Activated T-helper 1 cell treated with anti-CD3 and anti-CD28 coated beads, Interleukin-12 subunit alpha, Interleukin-12 subunit beta, Interleukin-2, Interleukin-4 antibody, amounts not matched to agents 30 ng/mL and 10 ng/mL and 1 ng/mL, durations not matched to agents 14 hours and 24 hours and 36 hours (primary cell): ENCODE results near the gene LEUTX. TPM values are rescaled to one million over a fixed set of nuclear protein-coding genes. Genes with fewer than 3 reads are reported as not detected.
A peak's percentile ranks its signal among the peaks of the same experiment; 100 is the strongest.
"Not testable (repeated sequence)": the region's sequence is repeated elsewhere in the genome, so short reads cannot be mapped to it uniquely, and the experiment has no call there.

Experiments used
- DNase-seq: peaks from one replicate; pipeline ENCODE4 v3.0.0; 2021; ENCODE audit warnings: low spot score
- H3K27ac Mint-ChIP-seq: one replicate; pipeline ENCODE4 v1.8.0; 2021; ENCODE audit warnings: mild to moderate bottlenecking, mixed read lengths
- H3K27me3 Mint-ChIP-seq: one replicate; pipeline ENCODE4 v1.8.0; 2022; ENCODE audit warnings: mild to moderate bottlenecking, moderate library complexity, mixed read lengths; ENCODE audit not compliant: insufficient read depth
- H3K36me3 Mint-ChIP-seq: one replicate; pipeline ENCODE4 v1.8.0; 2021; ENCODE audit warnings: low read depth, mixed read lengths
- H3K4me1 Mint-ChIP-seq: one replicate; pipeline ENCODE4 v1.8.0; 2021; ENCODE audit warnings: low read depth, mixed read lengths
- H3K4me3 Mint-ChIP-seq: one replicate; pipeline ENCODE4 v1.8.0; 2021; ENCODE audit warnings: mild to moderate bottlenecking, moderate library complexity, mixed read lengths
- H3K9me3 Mint-ChIP-seq: one replicate; pipeline ENCODE4 v1.8.0; 2021; ENCODE audit warnings: mixed read lengths
- intact Hi-C: fragments of 100-400 bp; cut with micrococcal nuclease; formaldehyde crosslinking; loops from one replicate; pipeline ENCODE4 v1.15.1; 2024
- total RNA-seq: library from RNA; stranded (reverse); gene quantifications from 2 replicates; pipeline ENCODE4 v1.2.3, GENCODE V29; 2022

The LEUTX gene
- total RNA-seq, 1 donor from 2014 or later, result not detected

GRCh38 chr19:39752390-39752789, 26.3 kb upstream of the LEUTX start:
- Mint-ChIP-seq H3K4me1 (peaks cover 5% of the 10 kb centered on the region), H3K9me3 (no peaks in the 10 kb centered on the region), H3K36me3 (no peaks in the 10 kb centered on the region), H3K27ac (peak overlapping the region; percentile 15), H3K4me3 (no peak overlapping the region), H3K27me3 (peaks cover 9% of the 10 kb centered on the region)
- intact Hi-C loops, result no loop called here
- DNase-seq, result no peak

GRCh38 chr19:39752795-39753194, 25.9 kb upstream of the LEUTX start:
- Mint-ChIP-seq H3K36me3 (no peaks in the 10 kb centered on the region), H3K27me3 (peaks cover 12% of the 10 kb centered on the region), H3K4me3 (no peak overlapping the region), H3K9me3 (no peaks in the 10 kb centered on the region), H3K4me1 (peaks cover 5% of the 10 kb centered on the region), H3K27ac (peak overlapping the region; percentile 15)
- intact Hi-C loops, result no loop called here
- DNase-seq, result no peak

DNA sequence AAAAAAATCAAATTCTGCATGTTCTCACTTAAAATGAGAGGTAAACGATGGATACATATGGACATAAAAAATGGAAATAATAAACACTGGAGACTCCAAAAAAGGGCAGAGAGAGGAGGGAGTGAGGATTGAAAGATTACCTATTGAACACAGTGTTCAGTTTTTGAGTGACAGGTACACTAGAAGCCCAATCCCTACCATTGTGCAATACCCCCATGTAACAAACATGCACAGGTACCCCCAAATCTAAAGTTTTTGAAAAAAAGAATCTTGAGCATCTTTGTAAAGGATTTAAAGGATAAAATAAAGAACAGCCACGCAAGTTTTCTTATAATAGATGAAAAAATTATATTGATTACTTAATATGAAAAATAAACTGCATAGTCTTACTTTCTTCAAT, 24.1 kb upstream of the LEUTX start:
- DNase-seq, result no peak
- intact Hi-C loops, result no loop called here
- H3K4me1 Mint-ChIP-seq, result peaks cover 6% of the 10 kb centered on the region
- peaks cover 10% of the 10 kb centered on the region for H3K27me3 Mint-ChIP-seq
- H3K27ac Mint-ChIP-seq, result no peak overlapping the region
- H3K9me3 Mint-ChIP-seq, result no peaks in the 10 kb centered on the region
- H3K4me3 Mint-ChIP-seq, result no peak overlapping the region
- H3K36me3 Mint-ChIP-seq, result no peaks in the 10 kb centered on the region

DNA sequence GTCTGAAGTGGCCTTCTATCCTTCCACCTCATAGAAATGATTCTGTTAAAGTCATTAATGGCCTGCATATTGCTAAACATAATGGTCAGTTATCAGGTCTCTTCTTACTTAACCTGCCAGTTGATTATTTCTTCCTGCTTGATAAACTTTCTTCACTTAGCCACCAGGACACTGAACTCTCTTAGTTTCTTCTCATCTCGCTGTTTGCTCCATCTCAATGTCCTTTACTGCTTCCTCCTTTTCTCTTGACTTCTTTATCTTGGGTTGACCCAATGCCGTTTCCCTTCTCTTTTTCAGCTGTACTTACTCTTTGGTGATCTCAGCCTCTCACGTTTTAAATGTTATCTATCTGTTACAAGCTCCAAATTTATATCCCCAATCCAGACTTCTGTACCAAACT, 23.7 kb upstream of the LEUTX start:
- intact Hi-C loops, result no loop called here
- Mint-ChIP-seq H3K4me3 (no peak overlapping the region), H3K9me3 (no peaks in the 10 kb centered on the region), H3K36me3 (no peaks in the 10 kb centered on the region), H3K4me1 (peaks cover 10% of the 10 kb centered on the region), H3K27me3 (peaks cover 10% of the 10 kb centered on the region), H3K27ac (no peak overlapping the region)
- DNase-seq, result no peak

- H3K36me3 Mint-ChIP-seq, result no peaks in the 10 kb centered on the region
- H3K27me3 Mint-ChIP-seq, result peaks cover 10% of the 10 kb centered on the region
- no peaks in the 10 kb centered on the region for H3K9me3 Mint-ChIP-seq
- H3K4me3 Mint-ChIP-seq, result no peak overlapping the region
- intact Hi-C loops, result no loop called here
- H3K27ac Mint-ChIP-seq, result no peak overlapping the region
- peaks cover 9% of the 10 kb centered on the region for H3K4me1 Mint-ChIP-seq
- DNase-seq, result no peak
These were observed 19.0 kb upstream of the LEUTX start for GRCh38 chr19:39759457-39760184.

- H3K27ac Mint-ChIP-seq, H3K4me3 Mint-ChIP-seq, H3K36me3 Mint-ChIP-seq, H3K4me1 Mint-ChIP-seq, H3K27me3 Mint-ChIP-seq, DNase-seq, H3K9me3 Mint-ChIP-seq, intact Hi-C loops: not testable (repeated sequence)
These were observed 16.8 kb upstream of the LEUTX start for GRCh38 chr19:39761851-39762250.

DNA sequence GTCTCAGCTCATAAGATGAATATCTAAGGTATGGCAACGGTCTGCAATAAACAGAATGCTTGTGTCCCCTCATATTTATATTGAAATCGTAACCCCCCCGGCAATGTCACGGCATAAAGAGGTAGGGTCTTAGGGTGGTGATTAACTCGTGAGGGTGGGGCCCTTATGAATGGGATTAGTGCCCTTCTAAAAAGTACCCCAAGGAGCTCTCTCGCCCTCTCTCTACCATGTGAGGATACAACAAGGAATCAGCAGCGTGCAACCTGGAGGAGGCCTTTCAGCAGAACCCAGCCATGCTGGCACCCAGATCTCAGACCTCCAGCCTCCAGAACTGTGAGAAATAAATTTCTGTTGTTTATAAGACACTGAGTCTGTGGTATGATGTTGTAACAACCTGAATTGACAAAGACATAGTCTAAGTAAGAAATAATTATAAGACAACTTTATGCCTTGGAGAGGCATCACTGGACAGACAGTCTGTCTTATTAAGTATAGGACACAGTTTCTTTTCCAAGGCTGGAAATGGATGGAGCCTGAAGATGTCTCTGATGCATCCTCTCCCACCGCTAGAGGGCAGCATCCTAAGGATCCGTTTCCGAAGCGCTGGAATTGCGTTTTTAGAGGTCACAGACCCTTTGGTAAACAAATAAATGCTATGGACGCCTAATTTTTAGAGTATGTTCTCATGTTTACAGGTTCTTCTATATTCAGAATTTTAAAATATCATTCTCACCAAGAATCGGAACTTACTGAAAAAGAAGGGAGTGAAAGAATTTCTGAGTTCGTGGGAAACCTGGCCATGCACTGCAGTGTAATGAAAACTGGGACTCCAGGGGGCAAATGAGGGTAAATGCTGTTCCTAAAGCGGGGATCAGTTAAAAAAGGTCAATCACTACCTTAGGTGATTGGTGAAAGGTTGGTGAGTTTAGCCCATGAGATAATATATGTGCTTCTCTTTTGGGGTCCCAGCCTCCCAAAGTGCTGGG, 13.3 kb upstream of the LEUTX start:
- no peaks in the 10 kb centered on the region for H3K36me3 Mint-ChIP-seq
- peaks cover 5% of the 10 kb centered on the region for H3K9me3 Mint-ChIP-seq
- DNase-seq, result no peak
- no peaks in the 10 kb centered on the region for H3K4me1 Mint-ChIP-seq
- peaks cover 11% of the 10 kb centered on the region for H3K27me3 Mint-ChIP-seq
- no peak overlapping the region for H3K27ac Mint-ChIP-seq
- H3K4me3 Mint-ChIP-seq, result no peak overlapping the region
- intact Hi-C loops, result loop anchor here (1.0 to 2.0 kb wide), 3 partner anchors 86 to 215 kb away; no protein-coding TSS in a partner anchor

- H3K27ac Mint-ChIP-seq, result no peak overlapping the region
- H3K36me3 Mint-ChIP-seq, result no peaks in the 10 kb centered on the region
- intact Hi-C loops, result no loop called here
- H3K4me3 Mint-ChIP-seq, result no peak overlapping the region
- peaks cover 5% of the 10 kb centered on the region for H3K9me3 Mint-ChIP-seq
- H3K27me3 Mint-ChIP-seq, result peaks cover 12% of the 10 kb centered on the region
- no peaks in the 10 kb centered on the region for H3K4me1 Mint-ChIP-seq
- no peak for DNase-seq
These were observed 10.3 kb upstream of the LEUTX start for GRCh38 chr19:39768334-39768733.

GRCh38 chr19:39768786-39769185, 9.9 kb upstream of the LEUTX start:
- no peak overlapping the region for H3K4me3 Mint-ChIP-seq
- H3K9me3 Mint-ChIP-seq, result peaks cover 5% of the 10 kb centered on the region
- H3K36me3 Mint-ChIP-seq, result no peaks in the 10 kb centered on the region
- H3K27me3 Mint-ChIP-seq, result peaks cover 12% of the 10 kb centered on the region
- H3K27ac Mint-ChIP-seq, result no peak overlapping the region
- DNase-seq, result no peak
- H3K4me1 Mint-ChIP-seq, result no peaks in the 10 kb centered on the region
- intact Hi-C loops, result no loop called here

GRCh38 chr19:39780894-39781293, 2.2 kb downstream of the LEUTX start:
- Mint-ChIP-seq H3K27ac (no peak overlapping the region), H3K4me3 (no peak overlapping the region), H3K27me3 (peaks cover 42% of the 10 kb centered on the region), H3K36me3 (no peaks in the 10 kb centered on the region), H3K4me1 (peaks cover 20% of the 10 kb centered on the region), H3K9me3 (no peaks in the 10 kb centered on the region)
- DNase-seq, result no peak
- intact Hi-C loops, result no loop called here

DNA sequence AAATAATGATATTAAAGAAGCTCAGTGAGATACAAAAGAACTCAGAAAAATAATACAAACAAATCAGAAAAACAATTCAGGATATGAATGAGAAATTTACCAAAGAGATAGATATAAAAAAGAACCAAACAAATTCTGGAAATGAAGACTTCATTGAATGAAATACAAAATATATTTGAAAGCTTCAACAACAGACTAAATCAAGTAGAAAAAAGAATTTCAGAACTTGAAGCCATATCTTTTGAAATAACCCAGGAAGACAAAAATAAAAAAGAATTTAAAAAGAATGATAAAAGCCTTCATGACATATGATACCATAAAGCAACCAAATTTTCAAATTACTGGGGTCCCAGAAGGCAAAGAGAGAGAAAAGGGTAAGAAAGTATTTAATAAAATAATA, 9.6 kb downstream of the LEUTX start:
- Mint-ChIP-seq H3K4me1 (no peaks in the 10 kb centered on the region), H3K9me3 (peaks cover 13% of the 10 kb centered on the region), H3K36me3 (no peaks in the 10 kb centered on the region)

GRCh38 chr19:39792999-39793546, 14.4 kb downstream of the LEUTX start:
- peak; percentile 61 for DNase-seq
- no peak overlapping the region for H3K27ac Mint-ChIP-seq
- peaks cover 5% of the 10 kb centered on the region for H3K4me1 Mint-ChIP-seq
- H3K36me3 Mint-ChIP-seq, result no peaks in the 10 kb centered on the region
- intact Hi-C loops, result loop anchor here (1.0 to 2.0 kb wide), 6 partner anchors 31 to 429 kb away; no protein-coding TSS in a partner anchor
- H3K9me3 Mint-ChIP-seq, result peaks cover 8% of the 10 kb centered on the region
- peak overlapping the region; percentile 77 for H3K4me3 Mint-ChIP-seq
- H3K27me3 Mint-ChIP-seq, result peaks cover 3% of the 10 kb centered on the region

More for the DNA sequence above, 9.6 kb downstream of the LEUTX start:
- peaks cover 25% of the 10 kb centered on the region for H3K27me3 Mint-ChIP-seq
- no peak overlapping the region for H3K4me3 Mint-ChIP-seq
- intact Hi-C loops, result no loop called here
- no peak for DNase-seq
- H3K27ac Mint-ChIP-seq, result no peak overlapping the region

GRCh38 chr19:39795001-39795400, 16.3 kb downstream of the LEUTX start:
- no peaks in the 10 kb centered on the region for H3K36me3 Mint-ChIP-seq
- intact Hi-C loops, result no loop called here
- H3K27ac Mint-ChIP-seq, result no peak overlapping the region
- H3K4me1 Mint-ChIP-seq, result peaks cover 5% of the 10 kb centered on the region
- DNase-seq, result no peak
- H3K27me3 Mint-ChIP-seq, result peaks cover 3% of the 10 kb centered on the region
- no peaks in the 10 kb centered on the region for H3K9me3 Mint-ChIP-seq
- no peak overlapping the region for H3K4me3 Mint-ChIP-seq
